Panc1 (cell line): ENCODE results near the gene BRSK1. TPM values are rescaled to one million over a fixed set of nuclear protein-coding genes. Genes with fewer than 3 reads are reported as not detected.

Source experiments
- ATAC-seq: fragments of 200-7000 bp; cut with Tn5 transposase; 2 replicates; pipeline ENCODE4 v1.9.1; 2020; ENCODE audit warnings: mild to moderate bottlenecking, moderate library complexity
- BruUV-seq: library from RNA; stranded (reverse); fragments of 400-500 nt; replicated peaks from 2 replicates; lab custom pipeline; 2021; lab: Mats Ljungman, UMichigan
- CTCF ChIA-PET: fragments of 300-600 bp; sonication (Branson Sonifier 250); formaldehyde crosslinking; loops from one replicate; lab custom pipeline; 2022; ENCODE audit warnings: antibody characterized with exemption; lab: Charles Lee
- POLR2A ChIA-PET: fragments of 300-600 bp; sonication (Branson Sonifier 250); formaldehyde crosslinking; loops from one replicate; lab custom pipeline; 2022; ENCODE audit warnings: antibody characterized with exemption; lab: Charles Lee
- DNase-seq: peaks from one replicate; pipeline ENCODE4 v3.0.0-alpha.2; 2010; ENCODE audit warnings: low read depth, low spot score
- H3K27ac ChIP-seq: 2 replicates; pipeline ENCODE4 v1.5.1; 2011; ENCODE audit warnings: mild to moderate bottlenecking, low read length, inconsistent platforms
- H3K27me3 ChIP-seq: fragments of 200-500 bp; sonication (Bioruptor generic); 2 replicates; pipeline ENCODE4 v1.6.0; 2014; ENCODE audit warnings: low read length, inconsistent platforms; ENCODE audit not compliant: control insufficient read depth, insufficient read depth
- H3K36me3 ChIP-seq: fragments of 200-500 bp; sonication (Bioruptor generic); 2 replicates; pipeline ENCODE4 v1.5.1; 2014; ENCODE audit warnings: inconsistent platforms, mild to moderate bottlenecking, low read length, moderate library complexity; ENCODE audit not compliant: control insufficient read depth, insufficient read depth
- H3K4me1 ChIP-seq: 2 replicates; pipeline ENCODE4 v1.5.1; 2011; ENCODE audit warnings: inconsistent platforms, mild to moderate bottlenecking, low read length, moderate library complexity; ENCODE audit not compliant: control insufficient read depth, insufficient read depth
- H3K4me3 ChIP-seq, 2 experiments: 2 replicates each; pipeline ENCODE4 v1.5.1; 2011 to 2012; ENCODE audit warnings: low read depth in 2 of 2, low read length in 2 of 2, mild to moderate bottlenecking in 2 of 2, inconsistent platforms in 1 of 2, moderate library complexity in 1 of 2
- H3K9me3 ChIP-seq: fragments of 200-500 bp; sonication (Bioruptor generic); 2 replicates; pipeline ENCODE4 v1.5.1; 2014; ENCODE audit warnings: low read depth, mild to moderate bottlenecking, inconsistent platforms, low read length, moderate library complexity; ENCODE audit not compliant: control insufficient read depth, insufficient read depth
- POLR2AphosphoS5 ChIP-seq: IDR thresholded peaks from 2 replicates; pipeline ENCODE4 v1.6.1; 2012; ENCODE audit warnings: mild to moderate bottlenecking, low read depth, low read length, moderate library complexity
- REST ChIP-seq, 2 experiments: IDR thresholded peaks; 2 replicates each; pipeline ENCODE4 v1.6.1; 2011 to 2012; ENCODE audit warnings: low read depth in 2 of 2, control low read depth in 1 of 2, low read length in 1 of 2, mild to moderate bottlenecking in 1 of 2, moderate library complexity in 1 of 2; ENCODE audit not compliant: insufficient read depth in 1 of 2
- SIN3A ChIP-seq: IDR thresholded peaks from 2 replicates; pipeline ENCODE4 v1.6.1; 2012; ENCODE audit warnings: low read depth, mild to moderate bottlenecking, low read length, moderate library complexity, borderline replicate concordance; ENCODE audit not compliant: insufficient read depth
- TCF7L2 ChIP-seq: IDR thresholded peaks from 2 replicates; pipeline ENCODE4 v1.6.1; 2011; ENCODE audit warnings: mild to moderate bottlenecking, low read depth, low read length, inconsistent platforms
- in situ Hi-C: cut with HindIII; loops from 2 replicates; pipeline ENCODE4 v1.10.0; 2016; ENCODE audit warnings: low sequenced_read_pairs, low pct_unique_long_range_greater_than_20kb
- intact Hi-C: fragments of 100-400 bp; cut with micrococcal nuclease; formaldehyde crosslinking; loops from one replicate; pipeline ENCODE4 v1.10.0; 2022; ENCODE audit not compliant: unreplicated experiment
- total RNA-seq: library from RNA; stranded (reverse); gene quantifications from one replicate; pipeline ENCODE4 v1.2.1, GENCODE V29; 2021; ENCODE audit not compliant: unreplicated experiment
- TF ChIP-seq, protein P1 (sequence below): fragments of 450-650 bp; IDR thresholded peaks from 2 replicates; pipeline ENCODE4 v1.5.1; 2017; ENCODE audit warnings: mild to moderate bottlenecking

The BRSK1 gene
- total RNA-seq, 1 experiment from 2014 or later: 7.9 TPM

DNA sequence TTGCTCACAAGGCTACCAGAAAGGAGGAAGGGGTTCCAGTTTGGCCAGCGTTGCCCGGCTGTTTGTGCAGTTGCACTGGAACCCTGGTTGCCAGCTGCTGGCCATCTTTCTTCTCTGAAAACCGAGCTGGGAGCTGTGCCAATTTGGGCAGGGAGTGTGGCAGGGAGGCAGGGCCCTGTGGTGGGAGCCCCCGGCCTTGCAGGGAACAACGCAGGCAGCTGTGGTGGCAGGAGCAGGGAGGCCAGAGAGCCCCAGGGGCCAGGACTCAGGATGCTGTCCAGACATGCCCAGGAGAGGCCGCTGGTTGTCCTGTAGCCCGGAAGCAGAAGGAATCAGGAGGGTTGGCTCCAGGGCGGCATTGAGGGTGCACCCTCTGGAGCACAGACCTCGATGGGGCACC, 60.6 kb downstream of the BRSK1 start:
- no peak overlapping the region for H3K27ac ChIP-seq
- intact Hi-C loops (no loop called here), in situ Hi-C loops (no loop called here)
- no peak overlapping the region for H3K4me3 ChIP-seq
- no peaks in the 10 kb centered on the region for H3K27me3 ChIP-seq
- no peak for DNase-seq
- ATAC-seq: no peak
- no peaks in the 10 kb centered on the region for H3K36me3 ChIP-seq
- no peaks in the 10 kb centered on the region for H3K9me3 ChIP-seq
- POLR2A ChIA-PET: no interaction called here
- no TSS peak for BruUV-seq
- TF ChIP-seq, protein P1, sequence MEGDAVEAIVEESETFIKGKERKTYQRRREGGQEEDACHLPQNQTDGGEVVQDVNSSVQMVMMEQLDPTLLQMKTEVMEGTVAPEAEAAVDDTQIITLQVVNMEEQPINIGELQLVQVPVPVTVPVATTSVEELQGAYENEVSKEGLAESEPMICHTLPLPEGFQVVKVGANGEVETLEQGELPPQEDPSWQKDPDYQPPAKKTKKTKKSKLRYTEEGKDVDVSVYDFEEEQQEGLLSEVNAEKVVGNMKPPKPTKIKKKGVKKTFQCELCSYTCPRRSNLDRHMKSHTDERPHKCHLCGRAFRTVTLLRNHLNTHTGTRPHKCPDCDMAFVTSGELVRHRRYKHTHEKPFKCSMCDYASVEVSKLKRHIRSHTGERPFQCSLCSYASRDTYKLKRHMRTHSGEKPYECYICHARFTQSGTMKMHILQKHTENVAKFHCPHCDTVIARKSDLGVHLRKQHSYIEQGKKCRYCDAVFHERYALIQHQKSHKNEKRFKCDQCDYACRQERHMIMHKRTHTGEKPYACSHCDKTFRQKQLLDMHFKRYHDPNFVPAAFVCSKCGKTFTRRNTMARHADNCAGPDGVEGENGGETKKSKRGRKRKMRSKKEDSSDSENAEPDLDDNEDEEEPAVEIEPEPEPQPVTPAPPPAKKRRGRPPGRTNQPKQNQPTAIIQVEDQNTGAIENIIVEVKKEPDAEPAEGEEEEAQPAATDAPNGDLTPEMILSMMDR: no peak; the same call in 1 of the 2 replicates
- no peak for TF ChIP-seq TCF7L2
- peaks cover 20% of the 10 kb centered on the region for H3K4me1 ChIP-seq
- CTCF ChIA-PET: no interaction called here

DNA sequence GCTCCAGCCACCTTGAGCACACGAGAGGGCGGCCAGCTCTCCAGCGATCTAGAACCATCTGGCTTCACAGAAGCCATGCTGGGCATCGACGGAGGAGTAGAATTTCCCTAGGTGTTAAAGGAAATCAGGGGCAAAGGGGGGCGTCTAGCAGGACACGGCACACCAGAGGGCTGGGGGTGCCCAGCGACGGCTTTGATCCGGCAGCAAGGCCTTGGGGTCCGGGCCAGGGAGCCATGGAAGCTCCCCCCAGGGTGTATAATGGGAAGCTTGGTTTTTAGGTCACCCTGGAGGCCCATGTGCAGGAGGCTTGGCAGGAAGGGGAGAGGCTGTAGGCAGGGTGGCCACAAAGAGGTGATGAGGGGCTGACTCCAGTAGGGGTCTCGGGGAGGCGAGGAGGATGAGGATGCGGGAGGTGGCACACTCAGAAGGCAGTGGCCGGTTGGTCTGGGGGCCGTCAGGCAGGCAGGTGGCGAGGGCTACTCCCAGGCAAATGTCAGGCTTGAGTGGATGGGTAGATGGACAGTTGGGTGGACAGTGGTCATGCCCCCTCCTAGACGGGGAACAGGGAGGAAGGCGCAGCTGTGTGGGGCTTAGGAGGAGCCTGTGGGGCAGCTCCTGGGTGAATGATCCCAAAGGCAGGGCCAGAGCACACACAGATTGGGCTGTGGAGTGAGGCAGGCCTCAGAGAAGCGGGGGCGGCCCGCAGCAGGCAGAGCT, 61.5 kb downstream of the BRSK1 start:
- DNase-seq: no peak
- TF ChIP-seq, protein P1: no peak
- TF ChIP-seq POLR2AphosphoS5: no peak
- no peak for TF ChIP-seq SIN3A
- TF ChIP-seq REST (IDR thresholded peaks at IDR 0.05; ENCODE audit: insufficient read depth in 1 of 2, low read depth in 2 of 2, low read length in 1 of 2): no peak
- no peak for TF ChIP-seq TCF7L2
- intact Hi-C loops: no loop called here
- H3K27ac ChIP-seq: no peak overlapping the region
- H3K36me3 ChIP-seq: no peaks in the 10 kb centered on the region
- POLR2A ChIA-PET: interaction anchor here (0.5 kb wide), 1 partner anchor 53 kb away, joined by 3 read pairs; no protein-coding TSS in a partner anchor
- no peak for ATAC-seq
- no peaks in the 10 kb centered on the region for H3K9me3 ChIP-seq
- H3K4me3 ChIP-seq: no peak overlapping the region
- in situ Hi-C loops: no loop called here
- no peaks in the 10 kb centered on the region for H3K27me3 ChIP-seq
- no TSS peak for BruUV-seq
- peaks cover 18% of the 10 kb centered on the region for H3K4me1 ChIP-seq
- CTCF ChIA-PET: no interaction called here
